DMS53 (cell line): Measurements from ENCODE around the gene MND1.
"Not testable (repeated sequence)": the region's sequence is repeated elsewhere in the genome, so short reads cannot be mapped to it uniquely, and the experiment has no call there.

ENCODE experiments used
- DNase-seq: peaks from one replicate; lab custom pipeline; 2025; lab: John Stamatoyannopoulos, UW

The MND1 gene

GRCh38 chr4:153403726-153404125 is 59.2 kb downstream of the MND1 start:
- no peak for DNase-seq

DNA sequence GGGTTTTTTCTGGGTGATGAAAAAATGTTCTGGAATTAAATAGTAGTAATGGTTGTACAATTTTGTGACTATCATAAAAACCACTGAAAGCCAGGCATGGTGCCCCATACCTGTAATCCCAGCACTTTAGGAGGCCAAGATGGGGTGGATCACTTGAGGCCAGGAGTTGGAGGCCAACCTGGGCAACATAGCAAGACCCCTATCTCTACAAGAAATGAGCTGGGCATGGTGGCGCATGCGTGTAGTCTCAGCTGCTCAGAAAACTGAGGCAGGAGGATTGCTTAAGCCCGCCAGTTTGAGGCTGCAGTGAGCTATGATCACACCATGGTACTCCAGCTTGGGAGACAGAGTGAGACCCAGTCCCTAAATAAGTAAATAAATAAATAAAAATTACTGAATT is 63.4 kb downstream of the MND1 start:
- DNase-seq = no peak

DNA sequence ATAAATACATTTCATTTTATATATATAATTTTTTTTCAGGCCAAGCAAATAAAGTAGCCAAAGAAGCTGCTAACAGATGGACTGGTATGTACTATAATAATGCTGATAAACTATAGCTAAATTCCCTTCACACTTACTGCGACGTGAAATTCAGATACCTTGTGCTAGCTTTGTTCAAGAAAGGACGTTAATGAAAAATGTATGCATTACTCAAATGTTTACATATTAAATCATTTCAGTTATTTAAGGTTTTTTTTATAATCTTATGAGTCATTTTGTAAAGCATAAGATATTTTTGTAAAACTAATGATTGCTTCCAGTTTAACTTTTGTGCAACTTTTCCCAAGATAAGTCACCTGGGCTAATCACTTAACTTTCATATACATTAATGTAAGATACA is 64.4 kb downstream of the MND1 start:
- no peak for DNase-seq

DNA sequence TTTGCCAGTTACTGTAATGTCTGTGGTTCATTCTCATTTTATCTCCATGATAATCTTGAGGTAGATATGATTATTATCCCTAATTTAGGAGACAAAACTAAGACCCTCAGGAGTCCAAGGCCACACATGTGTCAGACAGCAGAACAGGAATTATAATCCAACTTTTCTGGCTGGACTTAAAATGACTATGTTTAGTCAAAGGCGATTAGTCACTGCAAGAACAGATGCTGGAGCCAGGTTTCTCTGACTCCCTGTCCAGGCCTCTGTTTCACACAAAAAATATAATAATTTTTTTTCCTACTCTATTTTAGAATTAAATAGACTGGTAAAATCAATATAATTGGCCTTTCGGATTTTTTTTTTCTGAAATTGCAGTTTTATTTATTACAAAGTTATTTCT is 64.9 kb downstream of the MND1 start:
- DNase-seq = no peak

DNA sequence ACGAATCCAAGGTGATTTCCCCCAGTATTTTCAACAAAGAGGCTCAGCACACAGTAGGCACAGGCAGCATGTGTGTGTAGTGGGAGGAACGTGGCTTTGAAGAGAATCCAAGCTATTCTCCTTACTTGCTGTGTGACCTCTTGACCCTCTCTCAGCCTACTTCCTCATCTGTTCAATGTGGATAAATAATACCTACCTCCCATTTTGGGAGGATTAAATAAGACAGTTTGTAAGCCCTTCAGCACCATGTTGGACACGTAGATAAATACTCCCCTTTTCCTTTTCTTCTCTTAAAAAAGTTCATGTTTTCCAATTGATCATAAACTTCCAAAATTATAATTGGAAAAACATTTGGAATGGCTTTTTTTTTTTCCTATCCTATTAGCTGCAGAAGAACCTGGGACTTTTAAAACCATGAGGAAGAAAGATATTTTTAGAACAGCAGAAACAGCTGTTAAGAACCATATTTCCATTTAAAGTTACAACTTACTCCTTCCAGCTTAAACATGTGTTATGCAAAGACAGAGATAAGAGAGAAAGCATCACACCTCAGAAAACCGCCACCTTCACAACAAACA is 65.5 kb downstream of the MND1 start:
- DNase-seq = no peak

- no peak for DNase-seq
These were observed 69.4 kb downstream of the MND1 start for GRCh38 chr4:153413842-153414241.

DNA sequence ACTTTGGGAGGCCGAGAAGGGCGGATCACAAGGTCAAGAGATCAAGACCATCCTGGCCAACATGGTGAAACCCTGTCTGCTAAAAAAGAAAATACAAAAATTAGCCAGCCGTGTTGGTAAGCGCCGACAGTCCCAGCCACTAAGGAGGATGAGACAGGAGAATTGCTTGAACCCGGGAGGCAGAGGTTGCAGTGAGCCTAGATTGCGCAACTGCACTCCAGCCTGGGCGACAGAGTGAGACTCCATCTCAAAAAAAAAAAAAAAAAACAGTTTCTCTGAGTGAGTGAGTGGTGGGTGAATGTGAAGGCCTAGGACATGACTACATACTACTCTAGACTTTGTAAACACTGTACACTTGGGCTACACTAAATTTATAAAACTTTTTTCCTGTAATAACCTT is 72.0 kb downstream of the MND1 start:
- not testable (repeated sequence) for DNase-seq

- no peak for DNase-seq
These were observed 73.6 kb downstream of the MND1 start for GRCh38 chr4:153418121-153418520.

DNA sequence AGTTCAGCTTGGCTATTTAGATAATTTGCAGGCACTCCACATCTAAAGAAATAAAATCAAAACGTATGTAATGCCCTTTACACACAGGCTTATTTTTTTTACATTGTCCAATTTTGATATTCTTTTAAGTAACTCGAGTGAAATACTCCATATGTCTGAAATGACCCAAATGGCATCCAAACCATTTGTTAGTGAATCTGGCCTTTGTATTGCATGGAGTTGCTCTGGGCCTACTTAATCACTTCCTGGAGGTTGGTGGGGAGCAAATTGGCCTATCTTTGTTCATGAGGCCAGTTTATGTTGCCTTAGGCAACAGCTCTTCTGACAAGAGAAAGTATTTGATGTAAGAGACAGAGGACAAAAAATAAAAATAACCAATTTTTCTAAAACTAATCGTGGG is 74.1 kb downstream of the MND1 start:
- DNase-seq = no peak

DNA sequence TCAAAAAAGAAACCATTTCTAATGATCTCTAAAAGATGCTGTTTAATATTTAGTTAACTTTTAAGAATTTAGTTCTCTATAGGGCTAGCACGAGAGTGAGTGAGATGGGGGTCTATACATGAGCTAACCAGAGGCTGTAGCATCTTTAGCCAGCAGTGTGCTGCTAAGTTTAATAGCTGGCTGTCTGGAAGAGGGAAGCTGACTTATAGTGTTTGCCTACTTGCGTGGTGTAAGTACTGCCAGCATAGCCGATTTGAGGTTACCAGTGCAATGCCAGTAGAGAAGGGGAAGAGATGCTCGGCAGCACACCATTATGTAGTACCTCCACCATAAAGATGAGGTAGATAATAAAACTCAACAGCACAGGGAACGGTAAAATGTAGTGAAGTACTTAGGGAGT is 74.5 kb downstream of the MND1 start:
- DNase-seq = no peak

DNA sequence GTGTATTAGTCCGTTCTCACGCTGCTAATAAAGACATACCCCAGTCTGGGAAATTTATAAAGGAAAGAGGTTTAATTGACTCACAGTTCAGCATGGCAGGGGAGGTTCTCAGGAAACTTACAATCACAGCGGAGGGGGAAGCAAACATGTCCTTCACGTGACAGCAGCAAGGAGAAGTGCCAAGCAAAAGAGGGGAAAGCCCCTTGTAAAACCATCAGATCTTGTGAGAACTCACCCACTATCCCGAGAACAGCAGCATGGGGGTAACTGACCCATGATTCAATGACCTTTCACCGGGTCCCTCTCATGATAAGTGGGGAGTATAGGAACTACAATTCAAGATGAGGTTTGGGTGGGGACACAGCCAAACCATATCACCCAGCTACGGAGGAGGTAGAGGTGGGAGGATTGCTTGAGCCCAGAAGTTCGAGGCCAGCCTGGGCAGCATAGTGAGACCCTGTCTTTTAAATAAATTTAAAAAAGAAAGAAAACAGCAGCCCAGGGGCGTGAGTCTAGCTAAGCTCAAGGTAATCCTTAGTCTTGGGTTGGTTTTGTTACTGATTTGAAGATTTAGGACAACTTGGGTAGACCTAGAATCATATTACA is 75.3 kb downstream of the MND1 start:
- no peak for DNase-seq

- no peak for DNase-seq
These were observed 75.9 kb downstream of the MND1 start for GRCh38 chr4:153420361-153420760.

GRCh38 chr4:153421941-153422340 is 77.5 kb downstream of the MND1 start:
- no peak for DNase-seq

DNA sequence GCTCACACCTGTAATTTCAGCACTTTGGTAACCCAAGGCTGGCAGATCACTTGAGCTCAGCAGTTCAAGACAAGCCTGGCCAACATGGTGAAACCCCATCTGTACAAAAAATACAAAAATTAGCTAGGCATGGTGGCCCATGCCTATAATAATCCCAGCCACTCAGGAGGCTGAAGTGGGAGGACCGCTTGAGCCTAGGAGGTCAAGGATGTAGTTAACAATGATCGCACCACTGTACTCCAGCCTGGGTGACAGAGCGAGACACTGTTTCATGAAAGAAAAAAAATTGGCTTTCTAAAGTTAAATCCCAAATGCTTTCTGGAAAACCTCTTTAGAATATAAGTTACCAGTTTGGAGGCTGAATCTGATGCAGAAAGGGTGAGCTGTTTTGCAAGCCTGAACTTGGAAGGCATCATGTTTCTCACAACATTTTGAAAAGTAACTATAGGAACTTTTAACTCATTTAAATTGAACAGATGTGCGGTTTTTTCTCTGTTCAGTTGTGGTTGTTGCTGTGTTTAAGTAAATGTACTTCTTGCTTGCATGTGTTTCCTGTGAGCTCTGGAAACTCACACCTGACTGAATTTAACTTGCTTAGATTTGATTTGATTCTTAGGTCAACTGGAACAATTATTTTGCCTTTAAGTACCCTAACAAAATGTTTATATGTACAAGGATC is 81.9 kb downstream of the MND1 start:
- no peak for DNase-seq

GRCh38 chr4:153427363-153428071 is 83.0 kb downstream of the MND1 start:
- DNase-seq = no peak

DNA sequence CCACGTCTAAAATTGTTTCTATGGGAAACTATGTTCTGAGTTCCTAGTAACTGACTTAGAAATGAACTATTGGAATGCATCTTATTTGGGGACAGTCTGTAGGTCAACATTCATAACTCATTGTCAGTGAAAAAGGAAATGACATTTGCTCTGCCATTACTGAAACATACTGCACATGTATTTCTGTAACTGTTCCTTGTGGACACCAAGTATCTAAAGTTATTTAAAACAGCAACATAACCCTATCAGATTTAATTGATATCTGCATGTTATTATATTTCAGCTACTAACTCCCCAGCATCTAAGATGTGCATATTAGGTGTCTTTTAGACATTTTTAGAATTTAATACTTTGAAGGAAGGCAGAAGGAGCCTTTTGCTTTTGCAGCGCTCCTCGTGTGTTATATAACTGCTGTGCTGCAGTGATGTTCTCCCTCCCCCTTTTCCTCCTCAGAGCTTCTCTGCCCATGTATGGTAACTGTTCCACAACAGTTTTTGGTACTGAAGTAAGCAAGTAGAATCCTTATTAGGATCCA is 84.5 kb downstream of the MND1 start:
- DNase-seq = no peak

DNA sequence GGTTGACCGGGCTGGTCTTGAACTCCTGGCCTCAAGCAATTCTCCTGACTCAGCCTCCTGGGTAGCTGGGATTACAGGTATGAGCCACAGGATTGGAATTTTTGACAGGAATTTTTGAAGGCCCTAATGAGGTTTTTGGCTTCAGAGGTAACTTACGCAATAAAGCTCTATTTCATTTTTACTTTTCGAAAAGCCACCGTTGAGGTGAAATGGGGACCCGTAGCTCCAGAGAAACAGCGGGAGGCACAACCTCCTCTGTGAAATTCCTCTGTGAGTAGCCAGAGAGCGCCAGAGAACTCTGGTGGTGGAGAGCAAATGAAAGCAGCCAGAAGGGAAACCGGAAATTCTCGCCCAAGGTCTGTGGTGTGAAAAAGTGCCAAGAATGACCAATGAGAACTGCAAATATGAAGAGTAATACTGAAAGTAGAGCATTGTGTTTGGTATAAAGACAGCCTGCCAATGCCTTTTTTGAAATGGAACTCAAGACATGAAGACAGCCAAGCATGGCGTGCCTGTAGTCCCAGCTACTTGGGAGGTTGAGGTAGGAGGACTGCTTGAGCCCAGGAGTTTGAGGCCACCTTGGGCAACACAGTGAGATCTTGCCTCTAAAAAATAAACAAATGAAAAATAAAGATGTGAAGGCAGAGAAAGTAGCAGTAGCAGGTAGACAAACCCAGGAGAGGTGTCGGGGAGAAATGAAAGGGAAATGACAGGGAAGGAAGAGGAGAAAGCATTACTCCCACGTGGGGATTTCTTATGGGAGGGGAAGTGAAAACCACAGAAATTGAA is 88.7 kb downstream of the MND1 start:
- peak; percentile 73 for DNase-seq

GRCh38 chr4:153433754-153434105 is 89.2 kb downstream of the MND1 start:
- no peak for DNase-seq

DNA sequence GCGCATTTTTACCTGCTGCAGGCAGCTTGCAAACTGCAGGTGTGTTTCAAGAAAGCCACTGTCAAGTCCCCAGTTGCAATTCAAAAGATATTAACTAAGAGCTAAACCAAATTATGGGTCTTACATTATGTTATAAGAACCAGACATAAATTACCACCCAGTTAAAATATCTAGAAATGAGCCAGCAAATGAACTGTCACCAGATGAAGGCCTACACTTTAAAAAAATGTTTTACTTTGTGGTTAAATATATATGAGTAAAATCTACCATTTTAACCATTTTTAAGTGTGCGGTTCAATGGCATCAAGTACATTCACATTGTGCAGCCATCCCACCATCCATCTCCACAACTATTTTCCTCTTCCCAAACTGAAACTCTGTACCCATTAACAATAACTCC is 89.7 kb downstream of the MND1 start:
- no peak for DNase-seq

DNA sequence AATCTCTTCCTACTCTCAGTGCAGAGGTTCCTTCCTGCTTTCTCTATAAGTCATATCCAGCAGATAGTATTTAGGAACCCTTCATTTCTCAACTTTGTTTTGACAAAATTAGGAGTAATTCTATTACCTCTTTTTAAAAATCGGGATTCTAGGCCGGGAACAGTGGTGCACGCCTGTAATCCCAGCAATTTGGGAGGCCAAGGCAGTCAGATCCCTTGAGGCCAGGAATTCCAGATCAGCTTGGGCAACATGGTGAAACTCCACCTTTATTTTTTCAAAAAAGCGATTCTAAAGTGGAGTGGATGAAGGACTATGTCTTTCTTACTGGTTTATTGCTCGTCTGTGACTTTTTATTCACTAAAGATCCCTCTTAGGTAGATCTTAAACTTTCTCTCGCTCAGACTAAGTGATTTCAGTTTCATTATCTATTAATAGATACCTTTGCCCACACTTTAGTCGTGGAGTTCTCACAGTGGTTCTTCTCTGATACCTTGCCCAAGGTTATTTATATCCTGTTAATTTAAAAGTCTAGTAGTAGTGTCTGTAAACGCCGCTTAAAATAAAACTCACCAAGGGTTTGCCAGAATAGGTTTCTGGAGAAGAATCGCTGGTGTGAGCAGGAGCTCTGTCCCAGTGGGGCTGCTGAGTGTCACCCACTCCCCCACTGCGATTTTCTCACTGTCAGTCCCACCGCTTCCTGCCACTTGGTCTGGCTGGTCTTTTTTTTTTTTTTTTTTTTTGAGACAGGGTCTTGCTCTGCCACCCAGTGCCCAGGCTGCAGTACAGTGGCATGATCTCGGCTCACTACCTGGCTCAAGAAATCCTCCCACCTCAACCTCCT is 94.6 kb downstream of the MND1 start:
- no peak for DNase-seq

DNA sequence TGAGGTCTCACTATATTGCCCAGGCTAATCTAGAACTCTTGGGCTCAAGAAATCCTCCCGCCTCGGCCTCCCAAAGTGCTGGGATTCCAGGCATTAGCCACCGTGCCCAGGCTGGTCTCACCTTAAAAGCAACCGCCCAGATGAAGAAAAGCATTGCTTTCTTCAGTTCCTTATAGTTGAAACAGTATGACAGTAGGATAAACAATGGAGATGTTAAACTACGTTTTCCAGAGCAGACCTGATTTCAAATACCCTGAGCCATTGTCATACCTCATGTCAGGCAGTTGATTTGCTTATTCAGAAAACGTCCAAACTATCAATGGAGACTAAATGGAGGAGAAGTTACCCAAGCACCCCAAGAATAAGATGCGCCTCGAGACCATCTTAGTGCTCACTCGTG is 95.3 kb downstream of the MND1 start:
- no peak for DNase-seq
